HG02884 (cell line): Measurements from ENCODE around the gene SEMA5B.

Source experiments
- ATAC-seq: cut with Tn5 transposase; IDR thresholded peaks from one replicate; pipeline ENCODE4 v1.9.1; 2021; ENCODE audit warnings: mild to moderate bottlenecking, moderate library complexity; ENCODE audit not compliant: unreplicated experiment

The SEMA5B gene

GRCh38 chr3:123027292-123028232, at the start of gene SEMA5B:
Gene SEMA5B (minus strand): TSS chr3:123027763. CDS start chr3:122961263, 66,500 bp downstream.
- no peak for ATAC-seq

GRCh38 chr3:123076496-123077418, 49.2 kb upstream of the SEMA5B start:
- ATAC-seq, result no peak

DNA sequence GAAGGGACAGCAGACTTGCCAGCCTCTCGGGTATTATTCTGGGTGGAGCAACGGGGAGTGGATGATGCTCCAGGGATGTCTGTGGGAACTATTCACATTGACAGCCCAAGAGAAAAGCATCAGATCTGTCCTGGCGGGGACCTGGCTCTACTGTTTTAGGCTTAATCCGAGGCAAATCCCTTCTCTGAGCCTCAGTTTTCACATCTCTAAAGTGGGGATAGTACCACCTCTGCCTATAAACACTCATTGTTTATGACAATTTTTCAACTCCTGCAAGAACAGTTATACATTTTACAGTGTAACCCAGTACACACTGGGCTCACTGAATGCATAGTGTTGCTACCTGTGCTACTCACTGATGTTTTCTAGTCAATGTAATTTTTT, 48.5 kb upstream of the SEMA5B start:
- no peak for ATAC-seq

DNA sequence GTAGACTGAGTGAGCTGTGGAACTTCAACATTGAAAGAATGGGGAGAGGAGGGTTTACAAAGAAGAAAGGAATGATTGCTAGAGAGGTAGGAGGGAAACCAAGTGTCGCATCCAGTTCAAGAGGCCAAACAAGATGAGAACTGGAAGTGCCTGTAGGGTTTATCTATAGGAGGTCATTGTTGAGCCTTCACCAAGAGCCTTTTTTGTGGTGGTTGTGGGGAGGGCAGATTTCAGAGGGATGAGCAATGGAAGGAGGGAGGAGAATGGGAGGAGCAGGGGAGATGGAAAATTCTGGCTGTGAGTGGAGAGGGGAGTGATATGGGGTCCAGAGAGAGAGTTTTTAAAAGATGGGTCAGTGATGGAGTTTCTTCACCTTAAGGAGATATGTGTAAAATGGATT, 47.8 kb upstream of the SEMA5B start:
- ATAC-seq, result no peak

DNA sequence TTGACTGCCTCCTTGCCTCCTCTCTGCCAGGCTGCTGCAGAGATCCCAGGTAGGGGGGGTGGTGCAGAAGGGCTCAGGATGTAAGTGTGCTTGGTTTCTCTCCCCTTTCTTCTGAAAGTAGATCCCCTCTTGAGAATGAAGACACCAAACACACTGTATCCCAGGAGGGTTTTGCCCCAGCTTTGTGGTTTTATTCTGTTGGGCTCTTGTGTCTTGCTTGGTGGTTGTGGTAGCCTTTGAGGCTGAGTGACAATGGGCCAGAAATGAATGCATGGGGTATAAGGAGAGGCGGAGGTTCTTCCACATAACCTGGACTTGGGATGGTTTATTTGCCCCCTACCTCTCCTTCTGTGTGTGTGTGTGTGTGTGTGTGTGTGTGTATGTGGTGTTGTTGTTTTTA, 45.0 kb upstream of the SEMA5B start:
- ATAC-seq, result no peak

GRCh38 chr3:123072152-123072551, 44.6 kb upstream of the SEMA5B start:
- no peak for ATAC-seq

- ATAC-seq, result no peak
Measured at GRCh38 chr3:123071581-123071980, 44.0 kb upstream of the SEMA5B start.

GRCh38 chr3:123071146-123071545, 43.6 kb upstream of the SEMA5B start:
- no peak for ATAC-seq

DNA sequence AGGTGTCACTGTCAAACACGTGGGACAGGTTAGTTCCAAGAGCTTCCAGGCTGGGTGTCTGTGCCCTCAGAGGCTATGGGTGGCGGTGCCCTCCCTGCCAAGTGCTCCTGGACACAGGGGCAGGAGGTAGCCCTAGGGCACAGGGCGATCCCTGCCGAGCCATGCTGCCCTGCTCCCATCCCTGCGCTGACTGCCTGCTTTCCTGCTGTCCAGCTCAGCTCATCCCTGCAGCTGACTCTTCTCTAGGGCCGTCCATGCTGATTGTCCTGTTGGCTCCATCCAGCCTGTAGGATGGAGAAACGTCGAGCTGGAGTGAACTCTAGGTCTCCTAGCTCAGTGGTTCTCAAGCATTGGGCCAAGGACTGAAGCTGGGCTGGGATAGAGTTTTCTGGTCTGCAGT, 42.9 kb upstream of the SEMA5B start:
- no peak for ATAC-seq

DNA sequence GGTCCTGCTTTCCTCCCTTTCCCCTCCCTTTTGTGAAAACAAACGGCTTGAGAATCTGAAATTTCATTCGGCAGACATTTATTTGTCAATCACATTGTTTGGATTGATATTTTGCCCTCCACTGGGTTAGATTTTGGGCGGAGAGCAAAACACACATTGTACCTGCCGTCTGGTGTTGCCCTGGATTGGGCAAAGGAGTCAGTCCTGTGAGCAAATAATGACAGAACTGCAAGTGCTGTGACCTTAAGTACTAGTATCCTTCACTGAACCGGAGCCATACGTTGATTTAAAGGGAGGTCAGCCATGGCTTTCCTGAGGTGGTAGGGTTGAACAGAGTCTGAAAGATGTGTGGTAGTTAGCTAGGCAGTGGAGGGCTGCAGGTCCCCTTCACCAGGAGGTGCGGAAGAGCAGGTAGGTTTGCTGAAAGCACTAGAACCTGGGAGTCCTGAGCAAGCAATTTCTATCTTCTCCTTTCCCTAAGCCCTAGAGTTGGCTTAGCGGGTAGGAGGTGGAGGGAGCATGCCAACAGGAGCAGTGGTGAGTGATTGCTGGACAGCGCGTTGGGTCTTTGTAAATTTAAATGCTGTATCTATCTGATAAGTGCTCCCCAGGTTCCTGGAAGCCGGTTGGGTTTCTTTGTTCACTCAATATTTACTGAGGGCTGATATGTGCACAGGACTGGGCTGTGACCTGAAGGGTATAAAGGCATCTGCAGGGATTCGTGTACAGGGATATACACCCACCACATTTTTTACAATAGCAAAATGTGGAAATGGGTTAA, 41.2 kb upstream of the SEMA5B start:
- ATAC-seq, result no peak

GRCh38 chr3:123067689-123068600, 40.4 kb upstream of the SEMA5B start:
- ATAC-seq, result peak; percentile 36

- ATAC-seq, result peak; percentile 81
Measured at GRCh38 chr3:123066896-123067688, 39.5 kb upstream of the SEMA5B start, which contains the start of gene PDIA5. Gene PDIA5 (plus strand): TSS chr3:123067025. CDS start chr3:123067165, 140 bp downstream.

DNA sequence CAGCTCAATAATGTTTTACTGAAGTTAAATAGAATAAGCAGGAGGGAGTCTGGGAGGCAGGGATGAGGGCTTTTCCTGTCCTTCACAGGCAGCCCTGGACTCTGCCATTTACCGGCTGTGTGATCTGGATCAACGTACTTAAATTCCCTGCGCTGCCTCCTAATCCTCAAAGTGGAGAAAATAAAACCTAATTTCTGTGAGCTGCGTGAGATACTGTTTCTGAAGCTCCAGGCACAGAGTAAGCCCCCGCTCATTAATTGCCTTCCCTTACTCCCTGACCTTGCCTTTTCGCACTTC, 39.0 kb upstream of the SEMA5B start:
- ATAC-seq, result no peak

DNA sequence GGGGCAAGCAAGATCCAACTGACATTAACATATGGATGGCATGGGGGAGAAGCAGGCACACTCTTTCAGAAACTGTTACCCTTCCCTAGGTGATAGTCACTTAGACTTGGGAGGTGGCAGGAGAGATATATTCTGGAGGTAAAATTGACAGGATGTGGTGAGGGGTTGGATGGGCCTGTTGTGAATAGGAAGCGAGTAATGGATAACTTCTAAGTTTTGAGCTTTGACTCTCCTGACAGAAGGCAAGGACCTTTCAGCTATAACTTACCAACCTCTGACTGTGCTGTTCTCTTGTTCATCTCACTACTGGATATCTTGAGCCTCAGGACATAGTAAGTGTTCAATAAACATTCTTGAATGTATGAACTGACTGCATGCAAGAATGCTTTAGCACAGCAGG, 37.4 kb upstream of the SEMA5B start:
- no peak for ATAC-seq

GRCh38 chr3:123064506-123064905, 36.9 kb upstream of the SEMA5B start:
- no peak for ATAC-seq

GRCh38 chr3:123063034-123063433, 35.5 kb upstream of the SEMA5B start:
- ATAC-seq, result no peak

- no peak for ATAC-seq
Measured at GRCh38 chr3:123061856-123062255, 34.3 kb upstream of the SEMA5B start.

GRCh38 chr3:123060054-123060453, 32.5 kb upstream of the SEMA5B start:
- no peak for ATAC-seq

DNA sequence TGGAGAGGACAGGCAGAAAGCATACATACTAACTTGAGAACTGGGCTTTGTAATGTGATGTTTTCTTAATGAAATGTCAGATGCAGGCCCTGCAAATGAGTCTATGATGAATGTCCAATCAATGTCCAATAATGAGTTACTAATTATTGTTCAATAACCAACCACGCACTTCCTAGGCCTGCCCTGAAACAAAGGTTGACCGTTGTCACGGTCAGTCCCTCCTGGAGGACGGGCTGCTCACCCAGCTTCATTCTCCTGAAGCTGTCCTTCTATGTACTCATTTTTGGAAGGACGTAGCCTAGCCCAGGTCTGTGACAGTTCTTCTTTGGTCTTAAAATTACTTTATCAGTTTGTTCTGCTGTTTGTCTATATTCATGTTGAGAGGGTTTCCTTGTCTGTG, 30.9 kb upstream of the SEMA5B start:
- ATAC-seq, result no peak
